Ovary (tissue), 3 donors: ENCODE measurements around the gene PWP2.
"Not testable (repeated sequence)": the region's sequence is repeated elsewhere in the genome, so short reads cannot be mapped to it uniquely, and the experiment has no call there.

ENCODE experiments used
- POLR2A ChIP-seq: fragments of 450-650 bp; IDR thresholded peaks from one replicate; pipeline ENCODE4 v1.6.1; 2017; ENCODE audit warnings: antibody characterized with exemption, mild to moderate bottlenecking, moderate library complexity
- TF ChIP-seq, protein P1 (sequence below), 3 donors: fragments of 450-650 bp in 2 of 3; fragments of 200-600 bp in 1 of 3; IDR thresholded peaks; one replicate each; pipeline versions ENCODE4 v1.5.1 to v1.8.0; 2016 to 2022; ENCODE audit warnings: antibody characterized with exemption in 3 of 3, mild to moderate bottlenecking in 1 of 3
- donor health status: DM: no; HTN: no; CAD: no.

- TF ChIP-seq, protein P1, sequence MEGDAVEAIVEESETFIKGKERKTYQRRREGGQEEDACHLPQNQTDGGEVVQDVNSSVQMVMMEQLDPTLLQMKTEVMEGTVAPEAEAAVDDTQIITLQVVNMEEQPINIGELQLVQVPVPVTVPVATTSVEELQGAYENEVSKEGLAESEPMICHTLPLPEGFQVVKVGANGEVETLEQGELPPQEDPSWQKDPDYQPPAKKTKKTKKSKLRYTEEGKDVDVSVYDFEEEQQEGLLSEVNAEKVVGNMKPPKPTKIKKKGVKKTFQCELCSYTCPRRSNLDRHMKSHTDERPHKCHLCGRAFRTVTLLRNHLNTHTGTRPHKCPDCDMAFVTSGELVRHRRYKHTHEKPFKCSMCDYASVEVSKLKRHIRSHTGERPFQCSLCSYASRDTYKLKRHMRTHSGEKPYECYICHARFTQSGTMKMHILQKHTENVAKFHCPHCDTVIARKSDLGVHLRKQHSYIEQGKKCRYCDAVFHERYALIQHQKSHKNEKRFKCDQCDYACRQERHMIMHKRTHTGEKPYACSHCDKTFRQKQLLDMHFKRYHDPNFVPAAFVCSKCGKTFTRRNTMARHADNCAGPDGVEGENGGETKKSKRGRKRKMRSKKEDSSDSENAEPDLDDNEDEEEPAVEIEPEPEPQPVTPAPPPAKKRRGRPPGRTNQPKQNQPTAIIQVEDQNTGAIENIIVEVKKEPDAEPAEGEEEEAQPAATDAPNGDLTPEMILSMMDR (IDR thresholded peaks at IDR 0.05): not testable (repeated sequence)
- TF ChIP-seq POLR2A: not testable (repeated sequence)
Observed at GRCh38 chr21:44160821-44161220, 53.6 kb downstream of the PWP2 start.
